Liver (tissue), 9 donors: ENCODE data around the gene C22orf42. TPM values are rescaled to one million over a fixed set of nuclear protein-coding genes. Genes with fewer than 3 reads are reported as not detected.

Experiments used
- DNase-seq: peaks from one replicate; pipeline ENCODE4 v3.0.0-alpha.2; 2017; ENCODE audit warnings: low spot score
- H3K27ac ChIP-seq, 2 donors: one replicate each; pipeline ENCODE4 v1.7.0; 2013; ENCODE audit warnings: inconsistent platforms in 2 of 2, low read length in 2 of 2, control low read depth in 1 of 2, low read depth in 1 of 2, mild to moderate bottlenecking in 1 of 2
- H3K27me3 ChIP-seq, 4 donors: one replicate each; pipeline versions ENCODE4 v1.6.1 to v1.7.0; 2013; ENCODE audit warnings: low read length in 3 of 4, inconsistent platforms in 1 of 4, mild to moderate bottlenecking in 1 of 4, moderate library complexity in 1 of 4; ENCODE audit not compliant: control insufficient read depth in 4 of 4, insufficient read depth in 4 of 4
- H3K36me3 ChIP-seq, 4 donors: one replicate each; pipeline versions ENCODE4 v1.6.1 to v1.7.0; 2013; ENCODE audit warnings: low read length in 3 of 4, mild to moderate bottlenecking in 3 of 4, low read depth in 1 of 4, moderate library complexity in 1 of 4; ENCODE audit not compliant: control insufficient read depth in 4 of 4, insufficient read depth in 3 of 4
- H3K4me1 ChIP-seq, 4 donors: one replicate each; pipeline versions ENCODE4 v1.6.1 to v1.7.0; 2013; ENCODE audit warnings: low read length in 3 of 4, mild to moderate bottlenecking in 3 of 4, moderate library complexity in 1 of 4; ENCODE audit not compliant: control insufficient read depth in 4 of 4, insufficient read depth in 4 of 4
- H3K4me3 ChIP-seq, 3 donors: one replicate each; pipeline versions ENCODE4 v1.6.1 to v1.7.0; 2013; ENCODE audit warnings: low read length in 3 of 3, control low read depth in 1 of 3, low read depth in 1 of 3, mild to moderate bottlenecking in 1 of 3
- H3K9ac ChIP-seq, 2 donors: one replicate each; pipeline ENCODE4 v1.7.0; 2013; ENCODE audit warnings: low read length in 2 of 2, mild to moderate bottlenecking in 2 of 2, moderate library complexity in 2 of 2, control low read depth in 1 of 2, low read depth in 1 of 2
- H3K9me3 ChIP-seq, 4 donors: one replicate each; pipeline versions ENCODE4 v1.6.1 to v1.7.0; 2013; ENCODE audit warnings: low read length in 3 of 4; ENCODE audit not compliant: control insufficient read depth in 4 of 4
- ATF3 ChIP-seq: IDR thresholded peaks from 2 replicates; pipeline ENCODE4 v1.6.1; 2016; ENCODE audit warnings: antibody characterized with exemption
- CTCF ChIP-seq: fragments of 150-350 bp; IDR thresholded peaks from 2 replicates; pipeline ENCODE4 v1.5.1; 2017; ENCODE audit warnings: improper control_type of control experiment, low read depth, low read length; ENCODE audit not compliant: missing input control
- EGR1 ChIP-seq, 2 donors: IDR thresholded peaks; 2 replicates each; pipeline ENCODE4 v1.6.1; 2016 to 2018; ENCODE audit warnings: antibody characterized with exemption in 2 of 2, low read depth in 2 of 2
- FOXA1 ChIP-seq: IDR thresholded peaks from 2 replicates; pipeline ENCODE4 v1.6.1; 2016; ENCODE audit warnings: antibody characterized with exemption
- FOXA2 ChIP-seq: IDR thresholded peaks from 2 replicates; pipeline ENCODE4 v1.6.1; 2016; ENCODE audit warnings: antibody characterized with exemption
- GABPA ChIP-seq, 2 donors: IDR thresholded peaks in 1 of 2; conservative IDR thresholded peaks in 1 of 2; 2 replicates each; pipeline ENCODE4 v1.6.1; 2016; ENCODE audit warnings: antibody characterized with exemption in 2 of 2, mild to moderate bottlenecking in 1 of 2, moderate library complexity in 1 of 2
- HNF4G ChIP-seq: IDR thresholded peaks from 2 replicates; pipeline ENCODE4 v1.6.1; 2016; ENCODE audit warnings: antibody characterized with exemption
- MAX ChIP-seq: IDR thresholded peaks from 2 replicates; pipeline ENCODE4 v1.6.1; 2016; ENCODE audit warnings: antibody characterized with exemption
- RXRA ChIP-seq, 2 donors: IDR thresholded peaks; 2 replicates each; pipeline ENCODE4 v1.6.1; 2017 to 2018; ENCODE audit warnings: antibody characterized with exemption in 2 of 2, mild to moderate bottlenecking in 1 of 2
- TAF1 ChIP-seq: conservative IDR thresholded peaks from 2 replicates; pipeline ENCODE4 v1.6.1; 2016; ENCODE audit warnings: antibody characterized with exemption, mild to moderate bottlenecking
- ZBTB33 ChIP-seq: IDR thresholded peaks from 2 replicates; pipeline ENCODE4 v1.6.1; 2016; ENCODE audit warnings: antibody characterized with exemption
- WGBS: extraction: QIAGEN DNeasy Blood & Tissue Kit; methylation state at CpG from one replicate; pipeline ENCODE4 v1.1.7; 2013; 5-methylcytosine and 5-hydroxymethylcytosine counted together
- polyA plus RNA-seq, 2 donors: library from polyadenylated mRNA; stranded (reverse) in 1 of 2; unstranded in 1 of 2; fragments of 200-250 nt in 1 of 2; fragments of >200 nt in 1 of 2; fragmentation: Nextera tagmentation in 1 of 2; extraction: Ambion mirVana in 1 of 2; gene quantifications; one replicate each; pipeline versions ENCODE4 v1.2.1 to v1.2.3, GENCODE V29; 2013 to 2015
- total RNA-seq, 2 donors: library from RNA; depleted of rRNA; stranded (reverse); fragments of >200 nt; gene quantifications; one replicate each; pipeline ENCODE4 v1.2.3, GENCODE V29; 2014
- donor health status: healthy.
- donor health status: healthy.
- donor health status: healthy.
- donor health status: healthy.
- donor health status: healthy.

C22orf42 gene
- total and polyA plus RNA-seq, 4 donors = not detected

GRCh38 chr22:32208681-32209080 lies 49.6 kb upstream of the C22orf42 start:
- WGBS = 97% methylated on average over 3 of the region's 3 CpGs
- no peak overlapping the region for H3K4me3 ChIP-seq
- H3K9ac ChIP-seq = no peak overlapping the region
- H3K27ac ChIP-seq = no peak overlapping the region
- peaks cover 0 to 11% (median 5%) of the 10 kb centered on the region in 4 donors for H3K4me1 ChIP-seq
- no peak for TF ChIP-seq ATF3
- TF ChIP-seq FOXA2 = no peak
- no peak for TF ChIP-seq ZBTB33
- H3K36me3 ChIP-seq = no peaks in the 10 kb centered on the region
- no peak for DNase-seq
- H3K27me3 ChIP-seq = no peaks in the 10 kb centered on the region
- no peaks in the 10 kb centered on the region for H3K9me3 ChIP-seq

GRCh38 chr22:32207971-32208480 lies 48.9 kb upstream of the C22orf42 start:
- 92% methylated on average over 4 of the region's 4 CpGs for WGBS
- H3K27ac ChIP-seq = no peak overlapping the region

More at GRCh38 chr22:32207971-32208480, 48.9 kb upstream of the C22orf42 start:
- Histone ChIP-seq H3K9ac (no peak overlapping the region), H3K4me3 (no peak overlapping the region), H3K9me3 (no peaks in the 10 kb centered on the region), H3K36me3 (no peaks in the 10 kb centered on the region), H3K27me3 (no peaks in the 10 kb centered on the region), H3K4me1 (peaks cover under 1 to 17% (median 8%) of the 10 kb centered on the region in 4 donors)
- no peak for DNase-seq
- TF ChIP-seq MAX (no peak), FOXA2 (no peak), CTCF (no peak), RXRA (IDR thresholded peaks at IDR 0.05) (no peak), TAF1 (no peak), EGR1 (IDR thresholded peaks at IDR 0.05; ENCODE audit: low read depth in 2 of 2) (no peak), GABPA (IDR thresholded peaks at IDR 0.05 in 1 of 2, conservative IDR thresholded peaks at IDR 0.05 in 1 of 2) (no peak), HNF4G (no peak), ATF3 (no peak), FOXA1 (no peak)
